HEK293 (cell line): Measurements from ENCODE around the gene RBMS3.

ENCODE experiments used
- ATF2 ChIP-seq: fragments of 450-650 bp; formaldehyde crosslinking; IDR thresholded peaks from 2 replicates; pipeline ENCODE4 v1.5.1; 2016; ENCODE audit warnings: missing biosample characterization, missing genetic modification characterization, low read depth
- CTCF ChIP-seq: fragments of 450-650 bp; formaldehyde crosslinking; IDR thresholded peaks from 2 replicates; pipeline ENCODE4 v1.5.1; 2016; ENCODE audit warnings: missing biosample characterization, missing genetic modification characterization
- FEZF1 ChIP-seq: fragments of 450-650 bp; formaldehyde crosslinking; IDR thresholded peaks from 2 replicates; pipeline ENCODE4 v1.5.1; 2016; ENCODE audit warnings: missing biosample characterization, missing genetic modification characterization
- PATZ1 ChIP-seq: fragments of 450-650 bp; formaldehyde crosslinking; IDR thresholded peaks from 2 replicates; pipeline ENCODE4 v1.5.1; 2016; ENCODE audit warnings: missing biosample characterization, missing genetic modification characterization
- TSHZ1 ChIP-seq: fragments of 450-650 bp; formaldehyde crosslinking; IDR thresholded peaks from 2 replicates; pipeline ENCODE4 v1.5.1; 2016; ENCODE audit warnings: missing biosample characterization, missing genetic modification characterization, borderline replicate concordance
- ZFP37 ChIP-seq: fragments of 450-650 bp; formaldehyde crosslinking; IDR thresholded peaks from 2 replicates; pipeline ENCODE4 v1.5.1; 2016; ENCODE audit warnings: missing biosample characterization, missing genetic modification characterization
- ZFP69B ChIP-seq: fragments of 450-650 bp; formaldehyde crosslinking; IDR thresholded peaks from 2 replicates; pipeline ENCODE4 v1.5.1; 2016; ENCODE audit warnings: missing biosample characterization, missing genetic modification characterization
- ZNF114 ChIP-seq: fragments of 450-650 bp; formaldehyde crosslinking; IDR thresholded peaks from 2 replicates; pipeline ENCODE4 v1.5.0; 2017; ENCODE audit warnings: missing biosample characterization, missing genetic modification characterization
- ZNF292 ChIP-seq: fragments of 450-650 bp; formaldehyde crosslinking; IDR thresholded peaks from 2 replicates; pipeline ENCODE4 v1.5.1; 2016; ENCODE audit warnings: low read depth, missing biosample characterization, missing genetic modification characterization, borderline replicate concordance
- ZNF335 ChIP-seq: fragments of 450-650 bp; formaldehyde crosslinking; conservative IDR thresholded peaks from 2 replicates; pipeline ENCODE4 v1.5.1; 2016; ENCODE audit warnings: missing biosample characterization, missing genetic modification characterization
- ZNF423 ChIP-seq: fragments of 450-650 bp; formaldehyde crosslinking; IDR thresholded peaks from 2 replicates; pipeline ENCODE4 v1.5.1; 2016; ENCODE audit warnings: missing biosample characterization, missing genetic modification characterization
- ZNF747 ChIP-seq: fragments of 450-650 bp; formaldehyde crosslinking; IDR thresholded peaks from 2 replicates; pipeline ENCODE4 v1.5.1; 2016; ENCODE audit warnings: missing biosample characterization, missing genetic modification characterization
- ZNF76 ChIP-seq: fragments of 450-650 bp; formaldehyde crosslinking; IDR thresholded peaks from 2 replicates; pipeline ENCODE4; 2016; ENCODE audit warnings: low read depth, missing biosample characterization, missing genetic modification characterization, borderline replicate concordance
- TF ChIP-seq, protein P1 (sequence below): fragments of 450-650 bp; formaldehyde crosslinking; IDR thresholded peaks from 2 replicates; pipeline ENCODE4 v1.5.1; 2016; ENCODE audit warnings: missing biosample characterization, missing genetic modification characterization

- TF ChIP-seq ZNF747 (no peak), CTCF (tag by site-specific recombination) (no peak), ZFP37 (tag by site-specific recombination) (no peak), ZNF335 (tag by site-specific recombination) (no peak), ZFP69B (no peak), ZNF423 (tag by site-specific recombination) (no peak), ATF2 (tag by site-specific recombination) (no peak), ZNF114 (tag by site-specific recombination) (no peak), FEZF1 (tag by site-specific recombination) (no peak), TSHZ1 (tag by site-specific recombination) (no peak), ZNF76 (tag by site-specific recombination) (no peak), PATZ1 (tag by site-specific recombination) (no peak), ZNF292 (tag by site-specific recombination) (no peak)
- TF ChIP-seq, protein P1, sequence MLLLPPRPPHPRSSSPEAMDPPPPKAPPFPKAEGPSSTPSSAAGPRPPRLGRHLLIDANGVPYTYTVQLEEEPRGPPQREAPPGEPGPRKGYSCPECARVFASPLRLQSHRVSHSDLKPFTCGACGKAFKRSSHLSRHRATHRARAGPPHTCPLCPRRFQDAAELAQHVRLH (tag by site-specific recombination), result no peak
Observed at GRCh38 chr3:29525254-29525881, 244.5 kb downstream of the RBMS3 start.
